K562 (cell line): ENCODE data around the gene GBF1. TPM values are rescaled to one million over a fixed set of nuclear protein-coding genes. Genes with fewer than 3 reads are reported as not detected.

Source experiments
- BRD9 ChIP-seq: fragments of 450-650 bp; IDR thresholded peaks from 2 replicates; pipeline ENCODE4 v1.6.1; 2018; ENCODE audit warnings: low read depth; ENCODE audit not compliant: partially characterized antibody
- CSDE1 ChIP-seq, 2 experiments: fragments of 450-650 bp; IDR thresholded peaks; 2 replicates each; pipeline ENCODE4 v1.6.1; 2016; ENCODE audit warnings: mild to moderate bottlenecking in 1 of 2
- DACH1 ChIP-seq: fragments of 450-650 bp; IDR thresholded peaks from 2 replicates; pipeline ENCODE4 v1.6.1; 2018; ENCODE audit not compliant: partially characterized antibody
- EP400 ChIP-seq: fragments of 450-650 bp; IDR thresholded peaks from 2 replicates; pipeline ENCODE4 v1.6.1; 2017; ENCODE audit warnings: antibody characterized with exemption, mild to moderate bottlenecking, moderate library complexity
- HMG20B ChIP-seq: fragments of 250-450 bp; sonication (Bioruptor Pico); IDR thresholded peaks from 2 replicates; pipeline ENCODE4 v1.5.0; 2021; ENCODE audit warnings: mild to moderate bottlenecking
- MIER1 ChIP-seq: fragments of 450-650 bp; IDR thresholded peaks from 2 replicates; pipeline ENCODE4 v1.6.1; 2016; ENCODE audit warnings: antibody characterized with exemption, mild to moderate bottlenecking, low read depth
- NRF1 ChIP-seq, 2 experiments: fragments of 450-650 bp; IDR thresholded peaks in 1 of 2; conservative IDR thresholded peaks in 1 of 2; 2 replicates each; pipeline ENCODE4 v1.6.1; 2014; ENCODE audit warnings: mild to moderate bottlenecking in 2 of 2
- POLR2A ChIP-seq: fragments of 450-650 bp; conservative IDR thresholded peaks from 2 replicates; pipeline ENCODE4 v1.6.1; 2016
- RBFOX2 ChIP-seq: fragments of 200-400 bp; formaldehyde crosslinking; IDR thresholded peaks from 2 replicates; pipeline ENCODE4 v1.6.1; 2017; ENCODE audit warnings: low read depth, mild to moderate bottlenecking, low read length, moderate library complexity
- RBM14 ChIP-seq: fragments of 200-400 bp; formaldehyde crosslinking; IDR thresholded peaks from 2 replicates; pipeline ENCODE4 v1.6.1; 2018; ENCODE audit warnings: low read depth, mild to moderate bottlenecking, low read length, moderate library complexity, borderline replicate concordance; ENCODE audit not compliant: insufficient read depth
- RBM22 ChIP-seq: fragments of 200-400 bp; formaldehyde crosslinking; IDR thresholded peaks from 2 replicates; pipeline ENCODE4 v1.6.1; 2018; ENCODE audit warnings: low read length, low read depth; ENCODE audit not compliant: poor library complexity, severe bottlenecking
- RBM25 ChIP-seq: fragments of 200-400 bp; formaldehyde crosslinking; IDR thresholded peaks from 2 replicates; pipeline ENCODE4 v1.6.1; 2018; ENCODE audit warnings: low read length, low read depth, moderate library complexity; ENCODE audit not compliant: severe bottlenecking
- SAP30 ChIP-seq: fragments of 200-600 bp; sonication (generic); IDR thresholded peaks from 2 replicates; pipeline ENCODE4 v1.6.1; 2012; ENCODE audit warnings: borderline replicate concordance, low read depth, mild to moderate bottlenecking, moderate library complexity, low read length, control low read depth, inconsistent platforms; ENCODE audit not compliant: insufficient read depth, poor library complexity, severe bottlenecking
- TAL1 ChIP-seq: fragments of 450-650 bp; IDR thresholded peaks from 2 replicates; pipeline ENCODE4 v1.6.1; 2016; ENCODE audit warnings: mild to moderate bottlenecking
- TRIM28 ChIP-seq: fragments of 450-650 bp; IDR thresholded peaks from 2 replicates; pipeline ENCODE4 v1.6.1; 2017
- ZKSCAN1 ChIP-seq: fragments of 150-350 bp; IDR thresholded peaks from 2 replicates; pipeline ENCODE4 v1.6.1; 2016; ENCODE audit warnings: low read depth, low read length
- ZNF583 ChIP-seq: fragments of 250-450 bp; sonication (Bioruptor Pico); IDR thresholded peaks from 2 replicates; pipeline ENCODE4 v1.4.0; 2020
- polyA plus RNA-seq, 8 experiments: library from polyadenylated mRNA; depleted of rRNA in 4 of 8; stranded (reverse) in 5 of 8; unstranded in 3 of 8; fragments of >200 nt; fragmentation: Nextera tagmentation in 2 of 8; fragmentation: Illumina TruSeq in 1 of 8; extraction: Ambion mirVana in 2 of 8; extraction: Trizol in 1 of 8; gene quantifications; 2 replicates each; pipeline versions ENCODE4 v1.2.1 to v1.2.3, GENCODE V29; 2011 to 2014; ENCODE audit warnings: inconsistent platforms in 1 of 8, missing spikeins in 1 of 8
- total RNA-seq, 7 experiments: library from RNA; depleted of rRNA in 6 of 7; stranded (reverse); fragments of >200 nt in 6 of 7; fragmentation: Illumina TruSeq in 2 of 7; extraction: Trizol in 2 of 7; gene quantifications; 2 replicates each; pipeline versions ENCODE4 v1.2.1 to v1.2.3, GENCODE V29; 2011 to 2021; ENCODE audit warnings: low replicate concordance in 1 of 7
- TF ChIP-seq, protein P1 (sequence below): fragments of 450-650 bp; conservative IDR thresholded peaks from 2 replicates; pipeline ENCODE4 v1.6.1; 2016; ENCODE audit warnings: missing genetic modification characterization, low read depth, mild to moderate bottlenecking, missing compliant biosample characterization, moderate library complexity
- TF ChIP-seq, protein P2 (sequence below): sonication (generic); formaldehyde crosslinking; IDR thresholded peaks from 2 replicates; pipeline ENCODE4 v1.9.0; 2022; ENCODE audit warnings: mild to moderate bottlenecking, missing genetic modification reagents
- TF ChIP-seq, protein P3 (sequence below), 2 experiments: fragments of 450-650 bp; conservative IDR thresholded peaks; 2 replicates each; pipeline ENCODE4 v1.6.1; 2017; ENCODE audit warnings: mild to moderate bottlenecking in 2 of 2, moderate library complexity in 2 of 2
- TF ChIP-seq, protein P4 (sequence below): sonication (generic); formaldehyde crosslinking; IDR thresholded peaks from 2 replicates; pipeline ENCODE4 v1.4.0; 2020; ENCODE audit warnings: mild to moderate bottlenecking, missing genetic modification reagents
- TF ChIP-seq, protein P5 (sequence below): sonication (generic); formaldehyde crosslinking; IDR thresholded peaks from 2 replicates; pipeline ENCODE4 v1.8.0; 2022; ENCODE audit warnings: missing genetic modification reagents, mild to moderate bottlenecking, moderate library complexity, borderline replicate concordance

The GBF1 gene
- total and polyA plus RNA-seq, 9 of the 15 experiments (the other 6 are each of a cell fraction or from before 2014, with no cell fraction given), result 0.69 to 28.0 (median 10.3) TPM

DNA sequence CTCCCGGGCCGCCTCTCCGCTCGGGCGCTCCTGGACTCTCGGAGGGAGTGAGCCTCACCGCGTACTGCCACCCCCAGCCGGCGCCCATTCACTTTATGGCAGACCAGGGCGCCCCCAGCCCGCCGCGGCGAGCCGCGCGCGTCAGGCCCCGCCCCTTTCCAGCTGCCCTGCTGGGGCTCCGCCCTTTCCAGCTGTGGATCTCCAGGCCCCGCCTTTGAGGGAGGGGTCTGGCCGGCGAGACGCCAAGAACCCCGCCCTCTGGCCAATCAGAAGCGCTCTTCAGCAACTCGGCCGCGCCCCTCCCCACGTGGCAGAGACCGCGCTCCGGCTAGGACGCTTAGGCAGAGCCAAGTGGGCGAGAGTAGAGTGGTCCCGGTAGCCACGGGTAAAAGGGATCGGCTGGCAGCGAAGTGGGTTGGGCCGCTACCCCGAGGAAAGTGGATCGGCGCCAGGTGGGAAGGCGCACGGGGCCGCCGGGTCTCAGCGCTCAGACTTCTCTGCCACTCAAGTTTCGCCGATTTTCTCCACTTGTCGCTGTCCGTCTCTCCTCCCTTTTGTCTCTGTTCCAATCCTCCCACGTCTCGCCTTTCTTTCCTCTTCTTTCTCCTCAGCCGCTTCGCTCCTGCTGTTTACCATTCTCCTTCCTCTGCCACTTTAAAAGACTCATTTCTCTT is 3.8 kb upstream of the GBF1 start, which contains the start of gene PITX3 (continued):
- TF ChIP-seq, protein P1, sequence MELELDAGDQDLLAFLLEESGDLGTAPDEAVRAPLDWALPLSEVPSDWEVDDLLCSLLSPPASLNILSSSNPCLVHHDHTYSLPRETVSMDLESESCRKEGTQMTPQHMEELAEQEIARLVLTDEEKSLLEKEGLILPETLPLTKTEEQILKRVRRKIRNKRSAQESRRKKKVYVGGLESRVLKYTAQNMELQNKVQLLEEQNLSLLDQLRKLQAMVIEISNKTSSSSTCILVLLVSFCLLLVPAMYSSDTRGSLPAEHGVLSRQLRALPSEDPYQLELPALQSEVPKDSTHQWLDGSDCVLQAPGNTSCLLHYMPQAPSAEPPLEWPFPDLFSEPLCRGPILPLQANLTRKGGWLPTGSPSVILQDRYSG (tag), result no peak
- TF ChIP-seq, protein P2, sequence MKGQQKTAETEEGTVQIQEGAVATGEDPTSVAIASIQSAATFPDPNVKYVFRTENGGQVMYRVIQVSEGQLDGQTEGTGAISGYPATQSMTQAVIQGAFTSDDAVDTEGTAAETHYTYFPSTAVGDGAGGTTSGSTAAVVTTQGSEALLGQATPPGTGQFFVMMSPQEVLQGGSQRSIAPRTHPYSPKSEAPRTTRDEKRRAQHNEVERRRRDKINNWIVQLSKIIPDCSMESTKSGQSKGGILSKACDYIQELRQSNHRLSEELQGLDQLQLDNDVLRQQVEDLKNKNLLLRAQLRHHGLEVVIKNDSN (CRISPR knock-in tag), result peak; percentile 86
- no peak for TF ChIP-seq CSDE1 (IDR thresholded peaks at IDR 0.05)
- TF ChIP-seq HMG20B (CRISPR knock-in tag), result no peak
- TF ChIP-seq EP400, result peak; percentile 61; the same call in 1 of the 2 replicates
- TF ChIP-seq SAP30, result peak; percentile 96
- TF ChIP-seq, protein P3, sequence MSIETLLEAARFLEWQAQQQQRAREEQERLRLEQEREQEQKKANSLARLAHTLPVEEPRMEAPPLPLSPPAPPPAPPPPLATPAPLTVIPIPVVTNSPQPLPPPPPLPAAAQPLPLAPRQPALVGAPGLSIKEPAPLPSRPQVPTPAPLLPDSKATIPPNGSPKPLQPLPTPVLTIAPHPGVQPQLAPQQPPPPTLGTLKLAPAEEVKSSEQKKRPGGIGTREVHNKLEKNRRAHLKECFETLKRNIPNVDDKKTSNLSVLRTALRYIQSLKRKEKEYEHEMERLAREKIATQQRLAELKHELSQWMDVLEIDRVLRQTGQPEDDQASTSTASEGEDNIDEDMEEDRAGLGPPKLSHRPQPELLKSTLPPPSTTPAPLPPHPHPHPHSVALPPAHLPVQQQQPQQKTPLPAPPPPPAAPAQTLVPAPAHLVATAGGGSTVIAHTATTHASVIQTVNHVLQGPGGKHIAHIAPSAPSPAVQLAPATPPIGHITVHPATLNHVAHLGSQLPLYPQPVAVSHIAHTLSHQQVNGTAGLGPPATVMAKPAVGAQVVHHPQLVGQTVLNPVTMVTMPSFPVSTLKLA (conservative IDR thresholded peaks at IDR 0.05), result peak; percentile 98 to 99
- no peak for TF ChIP-seq RBM22
- TF ChIP-seq, protein P4, sequence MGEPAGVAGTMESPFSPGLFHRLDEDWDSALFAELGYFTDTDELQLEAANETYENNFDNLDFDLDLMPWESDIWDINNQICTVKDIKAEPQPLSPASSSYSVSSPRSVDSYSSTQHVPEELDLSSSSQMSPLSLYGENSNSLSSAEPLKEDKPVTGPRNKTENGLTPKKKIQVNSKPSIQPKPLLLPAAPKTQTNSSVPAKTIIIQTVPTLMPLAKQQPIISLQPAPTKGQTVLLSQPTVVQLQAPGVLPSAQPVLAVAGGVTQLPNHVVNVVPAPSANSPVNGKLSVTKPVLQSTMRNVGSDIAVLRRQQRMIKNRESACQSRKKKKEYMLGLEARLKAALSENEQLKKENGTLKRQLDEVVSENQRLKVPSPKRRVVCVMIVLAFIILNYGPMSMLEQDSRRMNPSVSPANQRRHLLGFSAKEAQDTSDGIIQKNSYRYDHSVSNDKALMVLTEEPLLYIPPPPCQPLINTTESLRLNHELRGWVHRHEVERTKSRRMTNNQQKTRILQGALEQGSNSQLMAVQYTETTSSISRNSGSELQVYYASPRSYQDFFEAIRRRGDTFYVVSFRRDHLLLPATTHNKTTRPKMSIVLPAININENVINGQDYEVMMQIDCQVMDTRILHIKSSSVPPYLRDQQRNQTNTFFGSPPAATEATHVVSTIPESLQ (CRISPR knock-in tag), result no peak
- no peak for TF ChIP-seq ZKSCAN1
- no peak for TF ChIP-seq RBM25
- no peak for TF ChIP-seq MIER1
- peak; percentile 59; the same call in 1 of the 2 replicates for TF ChIP-seq POLR2A
- TF ChIP-seq RBM14, result no peak
- TF ChIP-seq TAL1, result no peak
- TF ChIP-seq BRD9, result no peak
- TF ChIP-seq RBFOX2, result peak; percentile 64; the same call in 1 of the 2 replicates
- TF ChIP-seq TRIM28, result no peak
- TF ChIP-seq NRF1 (conservative IDR thresholded peaks at IDR 0.05 in 1 of 2, IDR thresholded peaks at IDR 0.05 in 1 of 2), result peak; percentile 40 to 62; a peak in 3 of 4 replicates
- TF ChIP-seq, protein P5, sequence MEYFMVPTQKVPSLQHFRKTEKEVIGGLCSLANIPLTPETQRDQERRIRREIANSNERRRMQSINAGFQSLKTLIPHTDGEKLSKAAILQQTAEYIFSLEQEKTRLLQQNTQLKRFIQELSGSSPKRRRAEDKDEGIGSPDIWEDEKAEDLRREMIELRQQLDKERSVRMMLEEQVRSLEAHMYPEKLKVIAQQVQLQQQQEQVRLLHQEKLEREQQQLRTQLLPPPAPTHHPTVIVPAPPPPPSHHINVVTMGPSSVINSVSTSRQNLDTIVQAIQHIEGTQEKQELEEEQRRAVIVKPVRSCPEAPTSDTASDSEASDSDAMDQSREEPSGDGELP (CRISPR knock-in tag), result peak; percentile 99
- TF ChIP-seq ZNF583, result no peak
- TF ChIP-seq DACH1, result peak; percentile 85
